GM12801 (cell line): ENCODE results near the gene ASTL.

Experiments
- CTCF ChIP-seq: IDR thresholded peaks from one replicate; pipeline ENCODE4 v1.5.1; 2011; ENCODE audit warnings: control low read depth; ENCODE audit not compliant: insufficient read length; ENCODE audit errors: extremely low read depth

Gene ASTL

GRCh38 chr2:96114903-96115581 lies 23.3 kb downstream of the ASTL start:
- TF ChIP-seq CTCF: no peak

GRCh38 chr2:96114546-96114902 lies 23.8 kb downstream of the ASTL start:
- TF ChIP-seq CTCF: no peak

GRCh38 chr2:96113951-96114350 lies 24.4 kb downstream of the ASTL start:
- TF ChIP-seq CTCF: no peak

GRCh38 chr2:96113367-96113677 lies 25.0 kb downstream of the ASTL start:
- no peak for TF ChIP-seq CTCF

- no peak for TF ChIP-seq CTCF
Observed at GRCh38 chr2:96112501-96113366, 25.6 kb downstream of the ASTL start.

GRCh38 chr2:96111823-96112500 lies 26.3 kb downstream of the ASTL start:
- TF ChIP-seq CTCF: no peak

- TF ChIP-seq CTCF: no peak
Observed at GRCh38 chr2:96111257-96111640, 27.1 kb downstream of the ASTL start.
